ENCODE measurements around the gene MBNL1.

Gene MBNL1

DNA sequence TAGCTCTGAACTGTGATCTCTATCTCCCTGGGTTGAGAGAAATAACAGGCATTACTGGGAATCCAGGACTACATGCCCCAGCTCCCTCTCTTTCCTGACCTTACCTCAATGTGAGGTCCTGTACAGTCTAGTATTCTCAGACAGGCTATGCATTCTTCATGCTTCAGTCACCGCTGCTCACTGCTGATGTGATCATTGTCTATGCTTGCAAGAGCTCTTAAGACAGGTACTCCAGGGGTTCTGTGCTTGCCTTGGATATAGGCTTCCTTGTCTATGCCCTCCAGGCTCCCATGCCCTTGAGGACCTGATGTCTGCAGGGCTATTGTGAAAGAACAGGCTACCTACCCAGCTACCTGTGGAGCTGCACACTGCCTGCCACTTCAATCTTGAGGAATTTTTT lies 183.6 kb downstream of the MBNL1 start:
- H3K4me3 ChIP-seq (ENCODE audit: low read depth, low read length) = no peak overlapping the region
- TF ChIP-seq, protein P1, sequence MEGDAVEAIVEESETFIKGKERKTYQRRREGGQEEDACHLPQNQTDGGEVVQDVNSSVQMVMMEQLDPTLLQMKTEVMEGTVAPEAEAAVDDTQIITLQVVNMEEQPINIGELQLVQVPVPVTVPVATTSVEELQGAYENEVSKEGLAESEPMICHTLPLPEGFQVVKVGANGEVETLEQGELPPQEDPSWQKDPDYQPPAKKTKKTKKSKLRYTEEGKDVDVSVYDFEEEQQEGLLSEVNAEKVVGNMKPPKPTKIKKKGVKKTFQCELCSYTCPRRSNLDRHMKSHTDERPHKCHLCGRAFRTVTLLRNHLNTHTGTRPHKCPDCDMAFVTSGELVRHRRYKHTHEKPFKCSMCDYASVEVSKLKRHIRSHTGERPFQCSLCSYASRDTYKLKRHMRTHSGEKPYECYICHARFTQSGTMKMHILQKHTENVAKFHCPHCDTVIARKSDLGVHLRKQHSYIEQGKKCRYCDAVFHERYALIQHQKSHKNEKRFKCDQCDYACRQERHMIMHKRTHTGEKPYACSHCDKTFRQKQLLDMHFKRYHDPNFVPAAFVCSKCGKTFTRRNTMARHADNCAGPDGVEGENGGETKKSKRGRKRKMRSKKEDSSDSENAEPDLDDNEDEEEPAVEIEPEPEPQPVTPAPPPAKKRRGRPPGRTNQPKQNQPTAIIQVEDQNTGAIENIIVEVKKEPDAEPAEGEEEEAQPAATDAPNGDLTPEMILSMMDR (conservative IDR thresholded peaks at IDR 0.05; ENCODE audit: low read depth, low read length) = no peak
- peak; percentile 60 for DNase-seq (ENCODE audit: low read depth)

DNA sequence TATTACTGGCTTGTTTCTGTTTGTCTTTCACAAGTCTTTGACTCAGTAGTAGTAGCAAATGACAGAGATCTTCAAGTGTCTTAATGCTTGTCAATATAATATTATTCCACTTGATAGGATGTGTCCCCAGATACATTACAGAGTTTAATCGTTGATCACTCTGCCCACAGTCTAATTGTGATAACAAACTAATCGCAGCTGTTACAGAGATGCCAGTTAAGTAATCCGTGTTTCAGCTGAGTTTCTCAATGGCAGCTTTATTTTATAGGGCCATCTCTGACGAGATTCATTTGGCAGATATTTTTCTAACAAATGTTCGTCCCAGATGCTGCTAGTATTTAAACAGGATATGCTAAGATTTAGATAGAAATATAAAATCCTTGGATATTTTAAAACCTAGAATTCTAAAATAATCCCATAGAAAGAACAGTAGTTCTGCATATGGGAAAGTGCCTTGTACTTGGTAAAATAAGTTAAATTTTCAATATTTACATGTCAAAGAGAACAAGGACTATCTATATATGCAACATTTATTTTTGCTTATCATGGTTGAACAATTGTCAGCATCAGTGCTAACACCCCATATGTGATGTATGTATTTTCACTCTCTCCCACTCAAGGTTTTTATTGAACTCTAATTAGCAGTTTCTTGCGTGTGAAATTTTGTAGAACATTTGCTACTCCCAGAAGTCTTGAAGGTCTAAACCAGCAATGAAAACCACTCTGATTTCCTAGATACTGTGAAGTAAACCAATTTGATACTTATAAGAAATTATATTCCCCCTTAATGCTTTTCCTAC lies 185.5 kb downstream of the MBNL1 start:
- TF ChIP-seq, protein P1 (conservative IDR thresholded peaks at IDR 0.05; ENCODE audit: low read depth, low read length) = no peak
- DNase-seq (ENCODE audit: low read depth) = no peak
- H3K4me3 ChIP-seq (ENCODE audit: low read depth, low read length) = no peak overlapping the region

DNA sequence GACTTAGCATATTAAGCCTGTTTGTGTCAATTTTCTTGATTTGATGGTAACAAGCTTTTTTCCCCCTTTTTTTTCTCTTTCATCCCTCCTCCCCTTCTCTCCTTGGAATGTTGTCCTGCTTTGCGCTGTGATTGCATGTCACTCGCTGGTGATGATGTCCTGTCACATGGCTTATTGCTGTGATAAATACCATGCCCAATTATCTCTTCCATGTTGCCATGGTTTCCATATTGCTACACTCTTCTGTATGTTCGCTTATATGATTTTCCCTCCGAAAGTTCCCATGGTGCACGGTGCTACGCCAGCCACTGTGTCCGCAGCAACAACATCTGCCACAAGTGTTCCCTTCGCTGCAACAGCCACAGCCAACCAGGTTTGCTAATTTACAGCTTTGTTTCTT lies 187.3 kb downstream of the MBNL1 start:
- TF ChIP-seq, protein P1 (conservative IDR thresholded peaks at IDR 0.05; ENCODE audit: low read depth, low read length) = no peak
- DNase-seq (ENCODE audit: low read depth) = no peak

DNA sequence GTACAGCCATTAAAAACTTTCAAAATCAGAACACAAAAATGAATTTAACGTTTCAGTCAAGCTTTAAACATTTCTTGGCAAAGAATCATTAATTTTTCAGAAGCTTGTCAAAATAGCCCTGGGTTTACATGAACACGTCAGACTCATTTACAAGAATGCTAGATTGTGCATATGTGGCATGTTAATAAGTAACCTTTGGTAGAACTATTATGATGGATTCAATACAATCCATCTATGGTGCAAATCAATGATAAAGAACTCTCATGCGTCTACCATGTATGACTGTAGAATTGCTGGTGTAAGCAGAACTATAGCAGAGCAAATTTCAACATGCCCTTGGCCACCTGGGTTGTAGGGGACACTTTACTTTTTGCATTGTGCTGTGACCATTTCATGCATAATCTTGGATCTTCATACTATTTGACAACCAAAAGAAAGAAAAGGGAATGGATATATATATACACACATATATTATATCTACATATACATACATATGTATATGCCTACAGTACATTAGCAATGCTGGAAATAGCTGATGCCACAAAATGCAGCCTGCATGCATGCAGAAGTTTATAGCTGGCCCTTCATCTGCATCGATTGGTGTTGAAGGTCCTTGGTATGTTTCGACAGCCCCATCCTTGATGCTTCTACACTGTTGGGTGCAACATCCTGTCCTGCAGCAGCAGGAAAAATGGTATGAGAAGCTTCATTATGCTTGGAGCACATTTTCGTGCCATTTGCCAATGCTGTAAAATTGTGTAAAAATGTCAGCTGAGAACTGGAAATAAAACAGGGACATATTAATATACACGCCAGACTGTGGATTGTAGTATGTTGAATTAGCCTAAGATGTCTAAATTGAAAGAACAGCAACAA lies 189.0 kb downstream of the MBNL1 start:
- DNase-seq (ENCODE audit: low read depth) = no peak
- no peak overlapping the region for H3K4me3 ChIP-seq (ENCODE audit: low read depth, low read length)
- TF ChIP-seq, protein P1 (conservative IDR thresholded peaks at IDR 0.05; ENCODE audit: low read depth, low read length) = no peak

More for the DNA sequence above, 187.3 kb downstream of the MBNL1 start:
- no peak overlapping the region for H3K4me3 ChIP-seq (ENCODE audit: low read depth, low read length)

DNA sequence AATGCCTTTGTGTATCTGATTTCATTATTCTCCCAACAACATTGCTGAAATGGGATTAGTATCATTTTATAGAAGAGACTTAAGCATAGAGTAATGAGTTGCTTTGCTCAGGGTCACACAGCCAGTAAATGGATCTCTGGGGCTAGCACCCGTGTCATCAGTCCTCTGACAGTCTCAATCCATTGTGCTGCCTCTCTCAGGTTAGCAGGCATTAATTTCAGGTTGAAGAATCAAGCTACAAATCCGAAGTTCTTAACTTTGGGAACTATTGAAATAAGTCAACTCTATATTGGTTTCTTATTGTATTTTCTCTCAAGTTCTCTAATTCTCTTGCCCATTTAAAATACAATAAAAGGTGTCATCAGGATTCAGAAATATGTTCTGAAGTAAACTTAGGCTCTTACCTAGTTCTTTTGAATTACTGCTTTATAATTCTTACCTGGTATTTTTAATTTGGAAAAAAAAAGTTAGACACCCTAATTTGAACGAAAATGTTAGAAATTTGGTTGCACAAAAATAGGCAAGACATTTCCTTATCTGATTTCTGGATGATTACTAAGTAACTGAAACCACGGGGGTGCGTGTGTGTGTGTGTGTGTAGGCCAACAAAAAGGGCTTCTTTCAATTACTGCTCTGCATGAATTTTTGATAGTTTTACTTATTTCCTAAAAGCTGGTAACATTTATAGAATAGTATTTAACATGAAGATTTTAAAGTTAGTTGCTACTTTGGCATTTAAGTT lies 189.8 kb downstream of the MBNL1 start:
- TF ChIP-seq, protein P1 (conservative IDR thresholded peaks at IDR 0.05; ENCODE audit: low read depth, low read length) = no peak
- no peak overlapping the region for H3K4me3 ChIP-seq (ENCODE audit: low read depth, low read length)
- DNase-seq (ENCODE audit: low read depth) = peak; percentile 84

DNA sequence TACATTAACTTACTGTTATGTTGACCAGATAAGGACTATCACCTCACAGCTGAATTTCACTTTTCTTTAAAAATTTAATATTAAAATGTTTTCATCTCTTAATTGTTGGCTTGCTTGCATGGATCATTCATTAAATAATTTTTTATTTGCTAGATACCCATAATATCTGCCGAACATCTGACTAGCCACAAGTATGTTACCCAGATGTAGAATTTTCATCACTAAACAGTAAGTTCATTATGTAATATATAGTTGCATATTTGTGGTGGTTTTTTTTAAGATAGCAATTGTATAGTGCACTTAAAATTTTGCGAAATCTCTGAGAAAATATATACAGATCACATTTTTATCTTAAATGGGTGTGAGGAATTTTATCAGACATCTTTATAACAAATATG lies 190.4 kb downstream of the MBNL1 start:
- TF ChIP-seq, protein P1 (conservative IDR thresholded peaks at IDR 0.05; ENCODE audit: low read depth, low read length) = no peak
- no peak overlapping the region for H3K4me3 ChIP-seq (ENCODE audit: low read depth, low read length)
- peak; percentile 50 for DNase-seq (ENCODE audit: low read depth)
